ENCODE measurements around the gene SCG5. TPM values are rescaled to one million over a fixed set of nuclear protein-coding genes. Genes with fewer than 3 reads are reported as not detected.

Gene SCG5
- total and polyA plus RNA-seq, 2 of the 13 experiments (the other 11 are each of a cell fraction or from before 2014, with no cell fraction given) = 2.3 to 3.5 TPM

GRCh38 chr15:32677238-32677750, 35.8 kb downstream of the SCG5 start (continued):
- TF ChIP-seq ZNF407 (CRISPR knock-in tag; IDR thresholded peaks at IDR 0.05; ENCODE audit: not compliant biosample characterization) (no peak), MAX (IDR thresholded peaks at IDR 0.05) (no peak), HNRNPUL1 (IDR thresholded peaks at IDR 0.05; ENCODE audit: low read depth, low read length) (no peak), ZNF350 (CRISPR knock-in tag; IDR thresholded peaks at IDR 0.05; ENCODE audit: borderline replicate concordance, low read depth) (no peak), FOXJ3 (CRISPR knock-in tag; IDR thresholded peaks at IDR 0.05; ENCODE audit: borderline replicate concordance) (peak; percentile 56; the same call in 1 of the 2 replicates), ZNF572 (CRISPR knock-in tag; IDR thresholded peaks at IDR 0.05) (no peak), MTA3 (CRISPR knock-in tag; IDR thresholded peaks at IDR 0.05) (no peak), E2F5 (CRISPR knock-in tag; conservative IDR thresholded peaks at IDR 0.05) (no peak), MTA1 (CRISPR knock-in tag; IDR thresholded peaks at IDR 0.05; ENCODE audit: borderline replicate concordance) (no peak), ZNF7 (CRISPR knock-in tag; IDR thresholded peaks at IDR 0.05) (no peak), NFE2L1 (CRISPR knock-in tag; IDR thresholded peaks at IDR 0.05; ENCODE audit: borderline replicate concordance) (no peak), ZNF850 (CRISPR knock-in tag; conservative IDR thresholded peaks at IDR 0.05) (no peak), KDM5A (IDR thresholded peaks at IDR 0.05; ENCODE audit: borderline replicate concordance, low read length) (no peak), ZNF580 (CRISPR knock-in tag; IDR thresholded peaks at IDR 0.05; ENCODE audit: borderline replicate concordance, low read depth) (no peak), RBAK (CRISPR knock-in tag; IDR thresholded peaks at IDR 0.05) (no peak), ZNF414 (CRISPR knock-in tag; IDR thresholded peaks at IDR 0.05) (no peak), ZNF691 (CRISPR knock-in tag; IDR thresholded peaks at IDR 0.05; ENCODE audit: borderline replicate concordance, low read depth) (no peak)
